Cerebellar cortex (tissue), 1 donor: ENCODE data around the gene ACOXL.

ENCODE experiments used
- DNase-seq: peaks from one replicate; pipeline ENCODE4 v3.0.0-alpha.2; 2015; ENCODE audit warnings: low spot score

Gene ACOXL

DNA sequence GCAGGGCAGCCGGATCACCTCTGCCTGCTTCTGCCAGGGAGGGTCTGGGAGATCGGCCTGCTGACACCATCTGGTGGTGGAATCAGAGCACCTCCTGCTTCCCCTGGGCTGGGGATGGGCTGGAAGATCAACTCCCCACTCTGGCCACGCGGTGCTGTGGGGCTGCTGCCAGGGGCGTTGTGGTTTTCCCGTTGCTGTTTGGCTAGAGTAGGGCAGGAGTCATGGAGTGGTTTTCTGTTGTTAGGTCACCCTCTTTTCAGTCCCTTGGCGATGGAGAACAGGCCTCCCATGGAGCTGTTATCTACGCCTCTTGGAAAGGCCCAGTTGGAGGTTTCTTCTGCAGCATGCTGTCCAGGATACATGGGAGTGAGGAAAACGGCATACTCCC is 403.5 kb downstream of the ACOXL start:
- DNase-seq: no peak

DNA sequence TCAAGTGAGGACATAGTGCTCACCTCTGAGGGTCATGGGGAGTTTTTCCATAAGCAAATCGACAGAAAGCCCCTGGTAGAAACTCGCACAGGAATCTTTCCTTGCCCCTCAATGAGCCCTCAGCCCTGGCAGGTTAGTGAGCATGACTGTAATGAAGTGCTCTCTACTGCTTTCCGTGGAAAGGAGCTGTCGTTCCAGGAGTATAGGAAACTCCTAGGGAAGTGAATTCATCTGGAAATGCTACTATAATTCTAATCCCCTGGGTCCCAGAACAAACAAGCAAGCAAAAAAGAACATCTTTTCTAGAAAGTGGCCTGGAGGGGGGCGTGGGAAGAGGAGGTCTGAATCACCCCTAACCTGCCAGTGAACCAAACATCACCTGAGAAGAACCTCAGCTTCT is 406.5 kb downstream of the ACOXL start:
- no peak for DNase-seq

DNA sequence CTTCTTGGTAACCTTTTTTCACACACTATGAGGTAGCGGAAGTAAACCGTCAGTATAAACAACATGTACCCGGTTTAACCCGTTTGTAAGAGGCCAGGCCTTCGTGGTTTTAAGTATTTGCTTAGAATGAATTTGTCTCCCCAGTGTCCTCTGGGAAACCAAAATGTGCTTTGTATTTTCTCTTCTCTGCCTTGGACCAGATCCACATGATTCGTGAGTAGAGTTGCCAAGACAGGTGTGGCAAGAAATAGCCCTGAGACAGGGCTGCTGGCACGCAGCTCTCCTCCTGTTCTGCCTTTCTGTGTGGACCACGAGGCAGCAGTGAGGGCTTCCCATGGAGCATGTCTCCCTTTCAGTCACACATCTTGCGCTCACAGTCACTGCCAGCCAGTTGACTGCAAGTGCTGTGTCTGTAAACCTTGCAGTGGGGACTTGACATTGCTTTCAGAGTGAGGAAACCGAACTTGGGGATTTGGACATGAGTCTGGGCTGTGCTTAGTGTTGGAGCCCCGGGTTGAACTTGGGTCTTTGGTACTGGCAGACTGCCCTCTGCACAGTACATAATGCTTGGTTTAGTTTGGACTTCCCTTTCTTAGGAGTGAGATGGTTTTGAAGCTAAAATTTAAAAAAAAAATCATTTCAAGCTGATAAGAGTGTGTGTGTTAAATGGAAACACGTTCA is 407.4 kb downstream of the ACOXL start:
- no peak for DNase-seq

DNA sequence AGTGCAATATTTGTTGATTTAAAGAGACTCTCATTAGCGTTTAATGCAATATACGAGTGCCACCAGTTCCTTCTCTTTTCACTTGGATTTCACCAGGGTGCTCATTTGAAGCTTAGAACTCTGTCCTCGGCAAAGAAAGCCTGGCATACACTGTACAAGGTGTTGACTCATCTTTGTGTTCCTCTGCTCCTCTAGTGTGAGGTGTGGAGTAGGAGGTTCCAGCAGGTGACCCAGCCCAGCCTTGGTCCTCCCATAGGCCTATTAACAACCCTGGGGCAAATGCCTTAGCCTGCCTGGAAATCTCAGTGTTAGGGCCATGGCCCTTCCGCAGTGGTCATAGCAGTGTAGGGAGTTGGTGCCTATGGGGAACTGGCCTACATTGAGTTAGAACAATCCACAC is 408.4 kb downstream of the ACOXL start:
- no peak for DNase-seq

DNA sequence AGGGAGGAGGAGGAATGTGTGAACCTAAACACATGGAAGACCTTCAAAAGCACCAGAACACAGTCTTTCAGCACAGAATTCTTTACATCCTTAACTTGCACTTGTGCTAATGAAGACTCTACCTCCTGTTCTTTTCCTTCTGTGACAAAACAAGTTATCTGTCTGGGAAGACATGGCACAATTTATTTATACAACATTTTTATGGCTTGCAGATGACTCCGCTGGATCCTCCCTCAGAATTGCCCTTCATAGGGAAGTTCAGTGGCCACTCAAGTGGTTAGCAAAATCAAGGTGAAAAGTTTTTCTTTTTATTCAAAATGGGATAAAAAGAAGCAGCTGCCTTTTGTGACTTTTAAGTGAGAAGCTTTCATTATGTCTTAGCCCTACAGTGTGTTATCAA is 409.7 kb downstream of the ACOXL start:
- DNase-seq: no peak

DNA sequence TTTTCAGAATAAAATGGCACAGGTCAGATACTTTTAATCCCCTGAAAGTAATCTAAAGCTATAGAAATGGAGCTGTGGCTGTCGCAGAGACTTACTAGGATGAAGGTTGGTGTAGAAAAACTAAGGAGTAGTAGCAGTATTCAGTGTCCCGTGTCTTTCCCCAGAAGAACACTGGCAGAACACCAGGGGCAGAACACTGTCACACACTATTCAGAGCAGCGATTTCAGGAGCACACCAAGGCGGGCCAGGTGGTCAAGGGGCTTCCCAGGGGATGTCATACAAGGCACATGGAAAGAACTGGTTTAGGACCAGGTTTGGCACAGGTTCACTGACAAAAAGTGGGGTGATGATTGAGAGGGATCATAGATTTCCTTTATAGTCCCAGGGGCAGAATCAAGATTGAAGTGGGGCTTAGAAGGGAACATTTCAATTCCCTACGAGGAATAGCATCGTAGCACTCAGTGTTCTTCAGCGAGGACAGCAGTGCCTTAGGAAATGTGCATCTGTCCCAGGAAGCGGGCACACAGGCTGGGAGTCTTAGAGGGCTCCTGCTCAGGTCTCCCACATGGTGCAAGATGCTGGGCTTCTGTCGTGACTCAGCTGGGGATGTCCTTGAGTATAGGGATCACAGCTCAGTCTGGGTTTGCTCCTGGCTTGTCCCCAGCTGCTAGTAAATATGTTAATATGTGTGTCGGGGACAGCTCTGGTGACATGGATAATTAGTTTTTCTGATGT is 410.9 kb downstream of the ACOXL start:
- DNase-seq: no peak

DNA sequence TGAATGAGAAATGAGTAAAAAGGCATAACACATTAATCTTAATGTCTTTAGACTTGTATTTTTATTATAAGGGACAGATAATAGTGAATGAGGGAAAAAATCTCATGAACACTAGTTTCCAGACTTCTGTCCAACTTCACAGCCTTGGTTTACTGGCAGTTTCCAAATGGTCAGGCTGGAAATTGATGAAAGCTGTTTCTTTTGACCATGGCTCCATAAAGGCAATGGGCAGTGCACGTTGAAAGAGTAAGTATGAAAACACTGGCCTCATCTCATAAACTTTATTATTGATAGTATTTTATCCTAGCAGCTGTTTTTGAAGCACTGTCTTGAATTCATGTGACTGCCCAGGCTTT is 411.4 kb downstream of the ACOXL start:
- no peak for DNase-seq

DNA sequence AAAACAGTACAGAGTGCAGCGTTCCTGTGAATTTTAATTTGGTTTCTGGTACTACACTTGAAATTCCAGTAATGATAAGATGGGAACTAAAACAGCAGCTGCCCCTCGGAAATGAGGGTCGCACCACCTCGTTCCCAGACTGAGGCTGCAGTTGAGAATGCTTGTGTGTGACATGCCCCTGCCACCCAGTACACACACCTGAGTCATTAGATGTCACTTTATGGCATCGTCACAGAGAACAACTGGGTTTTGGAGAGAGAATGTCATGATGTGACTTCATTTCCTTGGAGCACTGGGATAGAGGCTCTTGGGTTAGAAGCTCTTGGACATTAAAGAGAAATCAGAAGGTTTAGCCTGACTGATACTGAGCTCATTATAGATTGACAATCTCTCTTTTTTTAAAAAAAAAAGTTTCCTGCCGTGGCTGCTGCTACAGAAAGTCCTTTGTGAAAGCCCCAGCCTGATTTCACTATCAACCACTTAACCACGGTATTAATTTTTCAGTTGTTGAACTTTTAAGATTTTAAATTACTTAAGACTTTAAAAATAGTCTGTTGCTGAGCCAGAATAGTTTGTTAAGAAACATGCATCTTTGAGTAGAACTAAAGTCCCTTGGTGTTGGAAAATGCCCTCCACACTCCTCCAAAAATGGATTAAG is 412.9 kb downstream of the ACOXL start:
- no peak for DNase-seq

DNA sequence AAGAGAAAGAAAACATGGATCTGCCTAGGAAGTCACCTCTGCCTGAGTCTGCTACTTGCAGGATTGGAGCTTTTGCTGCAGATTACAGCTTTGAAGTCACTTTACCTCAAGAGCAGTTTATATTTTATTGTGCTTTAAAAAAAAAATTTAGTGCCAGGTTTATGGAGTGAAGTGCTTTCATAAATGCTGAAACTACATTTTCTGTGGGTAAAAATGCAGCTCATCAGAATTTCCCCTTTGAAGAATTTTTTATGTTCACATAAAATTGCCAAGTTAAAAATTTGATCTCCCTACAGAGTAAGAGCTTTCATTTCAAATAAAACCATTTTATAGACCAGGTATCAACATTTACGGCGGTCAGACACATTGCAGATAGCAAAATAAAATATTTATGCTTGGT is 413.6 kb downstream of the ACOXL start:
- DNase-seq: no peak

DNA sequence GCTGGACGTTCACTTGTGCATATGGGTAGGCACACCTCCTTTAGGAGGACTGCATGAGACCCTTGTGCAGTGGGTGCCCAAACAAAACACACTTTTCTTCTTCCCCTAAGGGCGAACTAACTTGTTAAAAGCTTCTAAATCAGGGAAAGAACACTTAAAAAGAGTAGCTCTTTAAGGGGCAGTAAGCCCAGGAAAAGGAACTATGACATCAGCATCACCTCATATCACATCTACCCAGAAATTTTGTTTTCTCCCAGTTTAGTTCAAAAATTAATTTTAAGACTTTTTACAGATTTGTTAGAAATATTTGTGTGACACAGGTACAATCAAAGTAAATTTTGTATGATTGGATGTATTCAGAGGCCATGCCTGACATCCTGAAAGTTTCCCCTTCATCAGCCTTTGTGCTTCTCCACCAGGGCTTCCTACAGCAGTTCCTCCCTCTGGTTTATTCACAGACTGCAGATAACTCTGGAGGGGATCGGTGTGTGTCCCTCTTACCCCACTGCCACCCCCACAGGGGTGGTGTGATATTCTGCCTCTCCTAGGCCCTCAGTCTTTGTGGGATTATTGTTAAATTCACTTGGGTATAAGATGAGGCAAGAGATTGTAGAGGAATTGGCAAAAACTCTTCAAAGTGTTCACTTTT is 416.0 kb downstream of the ACOXL start:
- no peak for DNase-seq

DNA sequence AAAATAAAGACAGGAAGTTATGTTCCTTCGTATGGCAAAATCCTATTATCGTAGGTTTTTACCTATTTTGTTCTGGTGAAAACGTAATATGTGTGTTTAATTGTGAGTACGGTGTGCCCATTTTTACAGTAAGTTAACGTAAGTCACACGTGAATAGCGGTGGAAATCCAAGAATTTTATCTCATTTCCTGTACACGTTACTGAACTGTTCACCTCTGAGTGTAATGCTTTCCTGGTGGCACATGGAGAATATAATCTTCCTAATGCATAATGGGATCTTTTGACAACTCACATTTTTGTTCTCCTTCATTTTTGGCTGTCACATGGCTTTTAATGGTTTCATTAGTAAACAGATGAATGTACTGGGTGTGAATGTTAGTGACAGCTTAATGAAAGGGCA is 416.6 kb downstream of the ACOXL start:
- no peak for DNase-seq

DNA sequence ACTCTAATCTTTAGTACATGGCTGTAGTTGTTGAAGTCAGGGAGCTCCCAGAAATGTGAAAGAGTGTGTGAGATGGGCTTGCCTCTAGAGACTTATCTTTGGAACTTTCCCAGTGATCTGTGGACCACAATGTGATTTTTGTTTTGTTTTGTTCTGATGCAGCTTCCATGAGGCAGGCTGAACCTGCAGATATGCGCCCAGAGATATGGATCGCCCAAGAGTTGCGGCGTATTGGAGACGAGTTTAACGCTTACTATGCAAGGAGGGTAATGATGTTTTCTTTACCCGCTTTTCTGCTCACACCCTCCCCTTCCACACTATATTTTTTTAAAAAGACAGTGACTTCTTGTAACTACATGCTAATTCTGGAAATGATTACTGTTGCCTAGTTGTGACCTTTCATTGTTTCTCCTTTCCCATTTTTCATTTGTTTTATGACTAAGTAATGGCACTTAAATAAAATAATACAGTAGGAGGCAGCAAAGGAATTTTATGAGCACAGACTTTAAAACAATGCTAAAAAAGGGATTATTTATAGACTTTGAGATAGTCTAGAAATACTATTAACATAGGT is 417.6 kb downstream of the ACOXL start:
- no peak for DNase-seq

DNA sequence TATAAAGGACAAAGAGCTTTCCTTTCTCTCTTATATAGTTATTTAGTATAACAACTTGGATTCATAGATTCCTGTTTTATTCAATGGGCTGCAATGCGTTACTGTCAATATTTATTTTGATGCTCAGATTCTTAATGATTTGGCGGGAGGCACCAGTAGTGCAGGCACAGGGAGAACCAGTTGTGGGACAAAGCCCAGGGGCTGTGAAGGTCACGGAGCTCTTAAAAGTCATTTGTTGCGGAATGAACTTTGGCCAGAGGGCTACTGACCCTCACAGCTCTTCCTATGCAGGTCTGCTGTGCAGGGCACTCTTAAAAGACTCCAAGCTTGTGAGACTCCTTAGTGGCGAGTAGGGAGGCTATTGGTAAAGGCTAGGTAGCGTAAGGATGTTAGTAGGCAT is 422.4 kb downstream of the ACOXL start:
- no peak for DNase-seq

DNA sequence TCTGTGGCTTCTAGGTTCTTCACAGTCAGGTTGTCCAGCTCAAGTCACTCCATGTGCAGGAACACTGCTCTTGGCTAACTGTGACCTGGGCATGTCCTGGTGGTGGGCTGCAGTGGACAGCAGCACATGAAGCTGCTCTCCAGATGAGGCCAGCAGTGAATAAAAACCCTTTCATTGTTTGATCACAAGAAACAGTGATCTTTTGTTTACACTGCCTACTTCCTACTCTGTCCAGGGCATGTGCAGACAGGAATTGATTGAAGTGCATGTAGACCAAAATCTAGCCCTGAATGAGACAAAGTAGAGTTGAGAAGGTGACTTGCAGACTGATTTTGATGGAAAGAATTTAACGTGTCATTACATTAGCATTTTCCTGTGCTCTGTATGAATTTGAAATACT is 423.2 kb downstream of the ACOXL start:
- DNase-seq: no peak

DNA sequence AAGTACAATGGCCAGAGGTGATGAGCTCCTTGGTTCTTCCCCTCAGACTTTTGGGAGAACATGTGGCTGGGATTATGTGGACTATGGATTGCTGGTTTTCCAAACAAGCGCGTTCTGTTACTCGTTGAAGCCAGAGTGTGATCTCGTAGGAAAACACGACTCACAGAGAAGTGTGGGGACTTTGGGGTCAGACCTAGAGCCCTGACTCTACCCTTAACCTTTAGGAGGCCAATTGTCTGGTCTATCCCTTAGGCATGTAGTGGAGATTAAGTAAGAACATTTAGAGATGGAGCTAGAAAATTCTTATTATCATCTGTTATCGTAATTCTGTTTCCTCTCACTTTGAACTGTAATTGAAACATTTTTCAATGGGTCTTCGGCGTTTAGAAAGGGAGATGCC is 424.2 kb downstream of the ACOXL start:
- DNase-seq: no peak

DNA sequence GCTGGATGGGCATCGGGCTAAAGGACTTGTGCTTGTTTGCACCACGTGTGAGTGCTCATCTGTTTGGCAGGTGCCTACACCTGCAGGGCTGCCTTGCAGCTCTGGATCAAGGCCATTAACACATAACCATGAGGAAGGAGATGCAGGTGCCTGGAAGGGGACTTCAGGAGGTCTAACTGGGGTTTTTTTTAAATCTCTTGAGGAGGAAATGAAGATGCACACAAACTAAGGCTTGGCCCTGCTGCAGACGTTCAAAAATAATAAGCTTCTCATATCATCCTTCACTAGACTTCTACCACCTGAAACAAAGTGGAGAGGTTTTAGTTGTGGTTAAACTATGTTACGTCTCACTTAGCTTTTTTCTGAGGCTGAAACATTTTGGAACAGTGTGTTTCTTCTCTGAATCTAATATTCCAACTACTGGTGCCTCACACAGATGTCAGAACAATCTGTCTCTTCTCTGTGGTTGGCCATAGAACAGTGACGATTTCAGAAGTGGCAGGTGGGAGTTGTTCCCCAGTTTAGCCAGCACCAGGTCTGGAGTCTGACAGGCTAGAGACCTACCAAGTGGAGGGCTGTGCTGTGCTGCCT is 424.8 kb downstream of the ACOXL start:
- DNase-seq: no peak

DNA sequence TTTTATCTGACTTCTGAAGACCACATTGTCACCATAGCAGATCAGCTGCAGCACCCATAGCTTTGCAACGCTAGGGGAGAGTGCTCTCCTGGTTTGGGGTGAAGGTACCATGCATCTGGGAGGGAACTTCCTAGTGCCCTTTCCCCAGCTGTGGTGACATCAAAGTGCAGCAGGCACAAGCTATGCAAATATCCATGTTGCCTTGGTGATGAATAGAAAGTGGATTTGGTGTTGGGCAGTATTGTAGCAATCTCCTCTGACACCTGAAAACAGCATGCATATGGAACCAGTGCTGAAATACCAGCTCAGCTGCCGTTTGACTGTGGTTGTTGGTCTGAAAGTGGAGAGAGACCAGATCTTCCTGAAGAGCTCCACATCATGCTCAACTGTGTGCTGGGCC is 425.4 kb downstream of the ACOXL start:
- DNase-seq: no peak

DNA sequence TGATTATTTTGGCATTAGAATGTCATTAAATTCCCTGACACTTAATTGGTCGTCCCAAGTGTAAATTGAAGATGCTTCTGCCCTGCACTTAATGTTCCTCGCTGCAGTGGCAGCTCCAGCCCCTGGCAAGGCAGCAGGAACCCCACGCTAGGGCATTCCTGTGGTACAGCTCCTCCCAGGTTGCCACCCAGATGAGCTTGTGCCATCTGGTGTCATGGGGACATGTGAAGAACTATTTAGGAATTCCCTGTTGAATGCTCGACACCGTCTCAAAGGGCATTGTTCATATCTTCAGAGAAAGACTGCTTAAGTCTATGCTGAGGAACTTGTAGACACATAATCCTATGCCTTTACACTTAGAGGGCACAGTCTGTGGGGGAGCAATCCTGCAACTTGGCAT is 427.3 kb downstream of the ACOXL start:
- no peak for DNase-seq

DNA sequence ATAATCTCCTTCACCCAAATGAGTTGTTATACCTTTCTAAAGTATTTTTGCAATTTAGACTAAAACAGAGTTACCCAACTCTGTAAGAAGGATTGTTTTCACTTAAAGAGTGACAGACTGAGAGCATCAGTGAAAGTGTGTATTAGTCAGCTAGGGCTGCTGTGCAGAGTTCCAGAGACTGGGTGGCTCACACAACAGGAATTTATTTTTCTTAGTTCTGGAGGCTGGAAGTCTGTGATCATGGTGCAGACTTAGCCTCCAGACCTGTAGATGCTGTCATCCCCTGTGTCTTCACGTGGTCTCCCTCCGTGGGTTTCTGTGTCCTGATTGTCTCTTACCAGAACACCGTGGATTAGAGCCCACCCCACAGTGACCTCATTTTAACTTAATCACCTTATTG is 428.4 kb downstream of the ACOXL start:
- DNase-seq: no peak

DNA sequence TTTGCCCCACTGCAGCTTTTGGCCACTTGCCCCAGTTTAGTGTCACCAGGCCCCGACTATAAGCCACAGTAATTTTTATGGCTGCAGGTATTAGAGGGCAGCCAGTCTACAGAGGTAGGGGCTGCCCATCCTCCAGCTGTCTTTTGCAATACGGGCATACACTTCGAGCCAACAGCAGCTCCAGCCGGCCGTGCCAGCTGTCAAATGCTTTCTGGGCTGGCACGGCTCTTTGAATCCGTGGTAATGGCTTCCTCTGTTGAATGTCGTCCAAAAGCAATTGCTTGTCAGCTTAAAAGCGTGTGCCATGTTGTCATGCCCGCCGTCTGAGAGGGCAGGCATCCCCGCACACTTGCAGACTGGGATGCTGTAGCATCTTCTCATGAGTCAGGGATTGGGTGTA is 429.6 kb downstream of the ACOXL start:
- no peak for DNase-seq

DNA sequence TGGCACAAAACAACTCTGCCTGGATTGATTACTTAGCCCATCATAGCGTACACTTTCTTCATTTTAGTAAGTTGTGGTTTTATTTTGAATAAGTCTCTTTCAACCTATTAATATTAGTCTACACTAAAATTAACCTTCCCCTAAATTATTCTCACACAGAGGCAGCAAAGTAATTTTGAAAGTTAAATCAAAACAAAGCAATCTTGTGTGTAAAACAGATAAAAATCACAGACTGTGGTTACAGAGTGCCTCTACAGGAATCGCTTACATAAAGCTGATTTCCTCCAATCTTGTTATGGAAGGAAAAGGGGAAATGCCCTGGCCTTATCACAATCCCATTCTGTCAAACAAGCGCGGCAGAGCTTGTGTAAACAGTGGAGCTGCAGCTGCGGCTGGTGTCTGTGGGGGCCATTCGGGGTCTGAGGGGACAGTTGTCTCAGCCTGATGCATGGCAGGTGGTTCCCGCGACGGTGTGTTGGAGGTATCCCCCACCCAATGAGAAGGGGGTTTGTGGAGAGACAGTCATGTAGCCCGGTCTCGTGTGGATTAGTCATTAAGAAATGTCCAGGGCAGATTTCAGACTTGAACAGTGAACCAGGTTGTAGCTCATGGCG is 430.5 kb downstream of the ACOXL start:
- DNase-seq: no peak

DNA sequence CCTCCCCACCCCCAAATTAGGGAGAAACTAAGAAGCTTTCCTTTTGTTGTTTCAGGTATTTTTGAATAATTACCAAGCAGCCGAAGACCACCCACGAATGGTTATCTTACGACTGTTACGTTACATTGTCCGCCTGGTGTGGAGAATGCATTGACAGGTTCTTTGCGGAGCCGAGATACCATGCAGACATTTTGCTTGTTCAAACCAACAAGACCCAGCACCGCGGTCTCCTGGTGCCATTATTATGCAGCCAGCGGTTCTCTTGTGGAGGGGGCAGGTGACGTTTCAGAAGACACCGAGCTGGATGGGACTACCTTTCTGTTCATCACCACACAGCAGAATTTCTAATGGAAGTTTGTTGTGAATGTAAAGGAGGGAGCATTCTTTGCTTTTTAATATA is 431.7 kb downstream of the ACOXL start:
- DNase-seq: no peak
